SK-N-SH treated with all-trans-retinoic acid at 6 μM for 48 hours (cell line): Measurements from ENCODE around the gene PRR33.

Experiments used
- ATAC-seq: fragments of 200-7000 bp; cut with Tn5 transposase; 3 replicates; pipeline ENCODE4 v1.9.1; 2020; ENCODE audit warnings: mild to moderate bottlenecking, moderate library complexity
- ARNTL ChIP-seq: fragments of 450-650 bp; formaldehyde crosslinking; IDR thresholded peaks from 2 replicates; pipeline ENCODE4 v1.5.0; 2020; ENCODE audit warnings: low read depth, mild to moderate bottlenecking, moderate library complexity, borderline replicate concordance
- BACH2 ChIP-seq: fragments of 250-450 bp; sonication (Bioruptor Pico); IDR thresholded peaks from 2 replicates; pipeline ENCODE4 v1.9.0; 2021; ENCODE audit warnings: mild to moderate bottlenecking, borderline replicate concordance
- CSDC2 ChIP-seq: fragments of 250-450 bp; sonication (Bioruptor Pico); IDR thresholded peaks from 2 replicates; pipeline ENCODE4 v1.5.0; 2020; ENCODE audit warnings: mild to moderate bottlenecking, moderate library complexity
- CSRNP3 ChIP-seq: fragments of 250-450 bp; sonication (Bioruptor Pico); IDR thresholded peaks from 2 replicates; pipeline ENCODE4 v1.5.1; 2021; ENCODE audit warnings: mild to moderate bottlenecking, moderate library complexity
- ESRRG ChIP-seq: fragments of 250-450 bp; sonication (Bioruptor Pico); IDR thresholded peaks from 2 replicates; pipeline ENCODE4 v1.6.1; 2021; ENCODE audit warnings: mild to moderate bottlenecking
- GLIS3 ChIP-seq: fragments of 250-450 bp; sonication (Bioruptor Pico); IDR thresholded peaks from 2 replicates; pipeline ENCODE4 v1.5.0; 2020; ENCODE audit warnings: mild to moderate bottlenecking, moderate library complexity
- ISL1 ChIP-seq: fragments of 250-450 bp; sonication (Bioruptor Pico); IDR thresholded peaks from 2 replicates; pipeline ENCODE4 v2.1.2; 2022; ENCODE audit warnings: mild to moderate bottlenecking, moderate library complexity
- OSR1 ChIP-seq: fragments of 250-450 bp; sonication (Bioruptor Pico); IDR thresholded peaks from 2 replicates; pipeline ENCODE4 v1.8.0; 2022; ENCODE audit warnings: moderate library complexity, mild to moderate bottlenecking, inconsistent platforms
- PPARA ChIP-seq: fragments of 250-450 bp; sonication (Bioruptor Pico); IDR thresholded peaks from 2 replicates; pipeline ENCODE4 v1.5.0; 2020; ENCODE audit warnings: mild to moderate bottlenecking, borderline replicate concordance
- RARB ChIP-seq: fragments of 250-450 bp; sonication (Bioruptor Pico); IDR thresholded peaks from 2 replicates; pipeline ENCODE4 v1.8.0; 2021; ENCODE audit warnings: mild to moderate bottlenecking, moderate library complexity
- SNAI2 ChIP-seq: fragments of 250-450 bp; sonication (Bioruptor Pico); IDR thresholded peaks from 2 replicates; pipeline ENCODE4 v1.5.0; 2020; ENCODE audit warnings: mild to moderate bottlenecking, moderate library complexity
- TSHZ2 ChIP-seq: fragments of 250-450 bp; sonication (Bioruptor Pico); IDR thresholded peaks from 2 replicates; pipeline ENCODE4 v1.5.0; 2020; ENCODE audit warnings: mild to moderate bottlenecking, moderate library complexity
- ZFP3 ChIP-seq: fragments of 250-450 bp; sonication (Bioruptor Pico); IDR thresholded peaks from 2 replicates; pipeline ENCODE4 v1.5.0; 2020; ENCODE audit warnings: mild to moderate bottlenecking, moderate library complexity
- ZFP30 ChIP-seq: fragments of 450-650 bp; formaldehyde crosslinking; IDR thresholded peaks from 2 replicates; pipeline ENCODE4 v1.5.0; 2022; ENCODE audit warnings: mild to moderate bottlenecking, moderate library complexity
- ZNF565 ChIP-seq: fragments of 450-650 bp; formaldehyde crosslinking; conservative IDR thresholded peaks from 2 replicates; pipeline ENCODE4 v1.5.0; 2020; ENCODE audit warnings: low read depth, mild to moderate bottlenecking, moderate library complexity
- ZNF70 ChIP-seq: fragments of 450-650 bp; formaldehyde crosslinking; IDR thresholded peaks from 2 replicates; pipeline ENCODE4 v1.5.0; 2020; ENCODE audit warnings: mild to moderate bottlenecking, moderate library complexity
- ZNF8 ChIP-seq: fragments of 450-650 bp; formaldehyde crosslinking; IDR thresholded peaks from 2 replicates; pipeline ENCODE4 v1.5.0; 2020; ENCODE audit warnings: mild to moderate bottlenecking, moderate library complexity
- TF ChIP-seq, protein P1 (sequence below): fragments of 250-450 bp; sonication (Bioruptor Pico); IDR thresholded peaks from 2 replicates; pipeline ENCODE4 v1.8.0; 2020; ENCODE audit warnings: mild to moderate bottlenecking, moderate library complexity, borderline replicate concordance
- TF ChIP-seq, protein P2 (sequence below): fragments of 250-450 bp; sonication (Bioruptor Pico); IDR thresholded peaks from 2 replicates; pipeline ENCODE4 v1.8.0; 2021; ENCODE audit warnings: low read depth, mild to moderate bottlenecking, moderate library complexity, borderline replicate concordance
- TF ChIP-seq, protein P3 (sequence below): fragments of 250-450 bp; sonication (Bioruptor Pico); IDR thresholded peaks from 2 replicates; pipeline ENCODE4 v1.5.1; 2020; ENCODE audit warnings: low read depth, mild to moderate bottlenecking, moderate library complexity

PRR33 gene

GRCh38 chr11:1933416-1934334, 42.0 kb upstream of the PRR33 start (continued):
- TF ChIP-seq ZNF565 (no peak), PPARA (CRISPR knock-in tag) (no peak), ZNF70 (CRISPR knock-in tag) (no peak), ARNTL (CRISPR knock-in tag) (no peak), ZFP30 (no peak), ZNF8 (CRISPR knock-in tag) (no peak)
- TF ChIP-seq, protein P1, sequence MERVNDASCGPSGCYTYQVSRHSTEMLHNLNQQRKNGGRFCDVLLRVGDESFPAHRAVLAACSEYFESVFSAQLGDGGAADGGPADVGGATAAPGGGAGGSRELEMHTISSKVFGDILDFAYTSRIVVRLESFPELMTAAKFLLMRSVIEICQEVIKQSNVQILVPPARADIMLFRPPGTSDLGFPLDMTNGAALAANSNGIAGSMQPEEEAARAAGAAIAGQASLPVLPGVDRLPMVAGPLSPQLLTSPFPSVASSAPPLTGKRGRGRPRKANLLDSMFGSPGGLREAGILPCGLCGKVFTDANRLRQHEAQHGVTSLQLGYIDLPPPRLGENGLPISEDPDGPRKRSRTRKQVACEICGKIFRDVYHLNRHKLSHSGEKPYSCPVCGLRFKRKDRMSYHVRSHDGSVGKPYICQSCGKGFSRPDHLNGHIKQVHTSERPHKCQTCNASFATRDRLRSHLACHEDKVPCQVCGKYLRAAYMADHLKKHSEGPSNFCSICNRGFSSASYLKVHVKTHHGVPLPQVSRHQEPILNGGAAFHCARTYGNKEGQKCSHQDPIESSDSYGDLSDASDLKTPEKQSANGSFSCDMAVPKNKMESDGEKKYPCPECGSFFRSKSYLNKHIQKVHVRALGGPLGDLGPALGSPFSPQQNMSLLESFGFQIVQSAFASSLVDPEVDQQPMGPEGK: no peak

DNA sequence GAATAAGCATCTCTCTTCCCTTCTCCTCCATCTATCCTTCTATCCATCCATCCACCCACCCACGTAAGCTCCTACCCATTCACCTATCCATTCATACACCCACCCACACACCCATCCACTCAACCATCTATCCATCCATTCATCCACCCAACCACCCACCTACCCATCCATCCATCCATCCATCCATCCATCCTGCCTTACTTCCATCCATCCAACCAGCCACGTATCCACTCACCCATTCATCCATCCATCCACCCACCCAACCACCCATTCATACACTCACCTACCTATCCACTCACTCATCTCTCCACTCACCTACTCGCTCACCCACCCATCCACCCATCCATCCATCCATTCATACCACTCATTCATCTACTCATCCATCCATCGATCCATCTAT, 41.0 kb upstream of the PRR33 start:
- no peak for ATAC-seq
- TF ChIP-seq BACH2 (CRISPR knock-in tag) (no peak), RARB (CRISPR knock-in tag) (no peak), ZNF565 (no peak), SNAI2 (CRISPR knock-in tag) (no peak), ISL1 (CRISPR knock-in tag) (no peak), ZNF8 (CRISPR knock-in tag) (no peak), GLIS3 (CRISPR knock-in tag) (no peak), OSR1 (no peak), CSRNP3 (CRISPR knock-in tag) (no peak), ARNTL (CRISPR knock-in tag) (no peak), ZNF70 (CRISPR knock-in tag) (no peak), PPARA (CRISPR knock-in tag) (no peak)
- TF ChIP-seq, protein P1: no peak
- TF ChIP-seq, protein P2, sequence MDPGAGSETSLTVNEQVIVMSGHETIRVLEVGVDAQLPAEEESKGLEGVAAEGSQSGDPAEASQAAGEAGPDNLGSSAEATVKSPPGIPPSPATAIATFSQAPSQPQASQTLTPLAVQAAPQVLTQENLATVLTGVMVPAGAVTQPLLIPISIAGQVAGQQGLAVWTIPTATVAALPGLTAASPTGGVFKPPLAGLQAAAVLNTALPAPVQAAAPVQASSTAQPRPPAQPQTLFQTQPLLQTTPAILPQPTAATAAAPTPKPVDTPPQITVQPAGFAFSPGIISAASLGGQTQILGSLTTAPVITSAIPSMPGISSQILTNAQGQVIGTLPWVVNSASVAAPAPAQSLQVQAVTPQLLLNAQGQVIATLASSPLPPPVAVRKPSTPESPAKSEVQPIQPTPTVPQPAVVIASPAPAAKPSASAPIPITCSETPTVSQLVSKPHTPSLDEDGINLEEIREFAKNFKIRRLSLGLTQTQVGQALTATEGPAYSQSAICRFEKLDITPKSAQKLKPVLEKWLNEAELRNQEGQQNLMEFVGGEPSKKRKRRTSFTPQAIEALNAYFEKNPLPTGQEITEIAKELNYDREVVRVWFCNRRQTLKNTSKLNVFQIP (CRISPR knock-in tag): no peak

DNA sequence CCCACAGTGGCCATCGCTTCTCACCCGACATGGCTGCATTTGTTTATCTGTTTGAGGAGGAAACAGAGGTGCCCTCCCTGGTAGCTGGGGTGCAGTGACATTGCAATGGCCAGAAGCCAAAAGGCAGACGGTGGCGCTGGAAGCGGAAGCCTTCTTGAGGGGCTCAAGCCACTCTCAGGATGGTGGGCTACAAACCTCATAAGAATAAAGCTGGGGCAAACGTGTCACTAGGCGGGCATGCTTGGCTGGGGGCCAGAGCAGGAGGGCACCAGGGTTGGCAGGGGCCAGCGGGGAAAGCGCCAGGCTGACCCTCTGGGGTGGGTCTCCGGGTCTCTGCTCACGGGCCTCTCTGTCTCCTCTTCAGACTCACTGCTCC, 40.4 kb upstream of the PRR33 start:
- no peak for ATAC-seq
- TF ChIP-seq SNAI2 (CRISPR knock-in tag) (no peak), ZFP3 (CRISPR knock-in tag) (no peak), ESRRG (CRISPR knock-in tag) (no peak), ARNTL (CRISPR knock-in tag) (no peak), BACH2 (CRISPR knock-in tag) (no peak), TSHZ2 (CRISPR knock-in tag) (no peak), CSDC2 (no peak), ZNF8 (CRISPR knock-in tag) (no peak), ZNF565 (no peak)
- TF ChIP-seq, protein P1: no peak
- TF ChIP-seq, protein P2 (CRISPR knock-in tag): no peak
- TF ChIP-seq, protein P3, sequence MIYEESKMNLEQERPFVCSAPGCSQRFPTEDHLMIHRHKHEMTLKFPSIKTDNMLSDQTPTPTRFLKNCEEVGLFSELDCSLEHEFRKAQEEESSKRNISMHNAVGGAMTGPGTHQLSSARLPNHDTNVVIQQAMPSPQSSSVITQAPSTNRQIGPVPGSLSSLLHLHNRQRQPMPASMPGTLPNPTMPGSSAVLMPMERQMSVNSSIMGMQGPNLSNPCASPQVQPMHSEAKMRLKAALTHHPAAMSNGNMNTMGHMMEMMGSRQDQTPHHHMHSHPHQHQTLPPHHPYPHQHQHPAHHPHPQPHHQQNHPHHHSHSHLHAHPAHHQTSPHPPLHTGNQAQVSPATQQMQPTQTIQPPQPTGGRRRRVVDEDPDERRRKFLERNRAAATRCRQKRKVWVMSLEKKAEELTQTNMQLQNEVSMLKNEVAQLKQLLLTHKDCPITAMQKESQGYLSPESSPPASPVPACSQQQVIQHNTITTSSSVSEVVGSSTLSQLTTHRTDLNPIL (CRISPR knock-in tag): no peak
